H1 (cell line): ENCODE results near the gene STARD13. TPM values are rescaled to one million over a fixed set of nuclear protein-coding genes. Genes with fewer than 3 reads are reported as not detected.

Source experiments
- CTCF ChIA-PET: fragments of 300-600 bp; sonication (Branson Sonifier 250); formaldehyde crosslinking; loops from one replicate; lab custom pipeline; 2021; ENCODE audit not compliant: partially characterized antibody; lab: Charles Lee
- POLR2A ChIA-PET: fragments of 300-600 bp; sonication (Branson Sonifier 250); formaldehyde crosslinking; loops from one replicate; lab custom pipeline; 2021; ENCODE audit warnings: inconsistent platforms; ENCODE audit not compliant: partially characterized antibody; lab: Charles Lee
- DNase-seq, 2 experiments: peaks; one replicate each; pipeline versions ENCODE4 v3.0.0 to v3.0.0-alpha.2; 2010 to 2022; ENCODE audit warnings: low spot score in 2 of 2, low read depth in 1 of 2, mixed read lengths in 1 of 2
- FAIRE-seq: peaks from 2 replicates; lab custom pipeline; 2011; peaks lifted over from hg19 to GRCh38; lab: Jason Lieb, UNC
- H2AFZ ChIP-seq: 2 replicates; pipeline ENCODE4 v1.8.1; 2012; ENCODE audit warnings: low read length, inconsistent platforms
- H2AK5ac ChIP-seq: 2 replicates; pipeline ENCODE4 v1.6.1; 2013; ENCODE audit warnings: low read depth, low read length
- H2BK120ac ChIP-seq: replicated peaks from 2 replicates; pipeline ENCODE3; 2013; ENCODE audit warnings: low read depth, low read length, inconsistent platforms
- H2BK12ac ChIP-seq: 2 replicates; pipeline ENCODE4 v1.6.1; 2013; ENCODE audit warnings: low read depth, low read length
- H2BK15ac ChIP-seq: 2 replicates; pipeline ENCODE4 v1.6.1; 2013; ENCODE audit warnings: low read length
- H2BK20ac ChIP-seq: 2 replicates; pipeline ENCODE4 v1.6.1; 2013; ENCODE audit warnings: low read length
- H2BK5ac ChIP-seq: 2 replicates; pipeline ENCODE4 v1.6.1; 2013; ENCODE audit warnings: low read depth, low read length
- H3K14ac ChIP-seq: 2 replicates; pipeline ENCODE4 v1.6.1; 2013; ENCODE audit warnings: inconsistent platforms; ENCODE audit not compliant: insufficient read length
- H3K18ac ChIP-seq: 2 replicates; pipeline ENCODE4 v1.6.1; 2013; ENCODE audit warnings: low read length; ENCODE audit errors: extremely low read depth
- H3K23ac ChIP-seq: 2 replicates; pipeline ENCODE4 v1.6.1; 2013; ENCODE audit warnings: inconsistent platforms; ENCODE audit not compliant: insufficient read length
- H3K23me2 ChIP-seq: 2 replicates; pipeline ENCODE4 v1.6.1; 2013; ENCODE audit warnings: low read depth, low read length
- H3K27ac ChIP-seq: 2 replicates; pipeline ENCODE4 v1.6.1; 2011; ENCODE audit warnings: low read depth, low read length, inconsistent platforms
- H3K27me3 ChIP-seq, 4 experiments: replicated peaks in 1 of 4; 1 replicate in 1 of 4; 2 replicates in 3 of 4; pipeline versions ENCODE4 v1.6.1 to v1.8.1; 2011 to 2013; ENCODE audit warnings: low read length in 3 of 4, mild to moderate bottlenecking in 3 of 4, inconsistent platforms in 2 of 4, mixed read lengths in 2 of 4, moderate library complexity in 1 of 4; ENCODE audit not compliant: control insufficient read depth in 3 of 4, insufficient read depth in 3 of 4; ENCODE audit errors: extremely low read depth in 1 of 4
- H3K36me3 ChIP-seq, 4 experiments: 2 replicates each; pipeline versions ENCODE4 v1.6.1 to v1.8.1; 2011 to 2013; ENCODE audit warnings: mild to moderate bottlenecking in 4 of 4, low read length in 3 of 4, moderate library complexity in 2 of 4, control low read depth in 1 of 4, inconsistent platforms in 1 of 4; ENCODE audit not compliant: insufficient read depth in 4 of 4, control insufficient read depth in 2 of 4
- H3K4ac ChIP-seq: replicated peaks from 2 replicates; pipeline ENCODE3; 2013; ENCODE audit warnings: low read length, low read depth, mixed read lengths, inconsistent platforms; ENCODE audit not compliant: insufficient read length
- H3K4me1 ChIP-seq, 4 experiments: replicated peaks in 1 of 4; 1 replicate in 1 of 4; 2 replicates in 3 of 4; pipeline versions ENCODE4 v1.6.1 to v1.8.1; 2011 to 2013; ENCODE audit warnings: low read length in 3 of 4, inconsistent platforms in 2 of 4, mixed read lengths in 1 of 4; ENCODE audit not compliant: insufficient read depth in 4 of 4, control insufficient read depth in 3 of 4
- H3K4me2 ChIP-seq, 2 experiments: 2 replicates each; pipeline versions ENCODE4 v1.6.1 to v1.8.1; 2011 to 2013; ENCODE audit warnings: low read depth in 2 of 2, low read length in 2 of 2, control low read depth in 1 of 2, inconsistent platforms in 1 of 2, mild to moderate bottlenecking in 1 of 2; ENCODE audit not compliant: insufficient read depth in 1 of 2
- H3K4me3 ChIP-seq, 4 experiments: fragments of 200-600, 300-600 bp in 1 of 4; sonication (generic), shearing (Covaris generic), sonication (Bioruptor Twin) in 1 of 4; 2 replicates each; pipeline versions ENCODE4 v1.5.1 to v1.8.1; 2011 to 2016; ENCODE audit warnings: low read length in 4 of 4, low read depth in 3 of 4, control low read depth in 2 of 4, inconsistent platforms in 2 of 4, mild to moderate bottlenecking in 2 of 4, mixed read lengths in 1 of 4, moderate library complexity in 1 of 4; ENCODE audit not compliant: insufficient read depth in 2 of 4; ENCODE audit errors: extremely low read depth in 1 of 4
- H3K56ac ChIP-seq: replicated peaks from 2 replicates; pipeline ENCODE3; 2013; ENCODE audit warnings: low read depth, mild to moderate bottlenecking, mixed read lengths, low read length, inconsistent platforms; ENCODE audit not compliant: insufficient read length
- H3K79me1 ChIP-seq: 2 replicates; pipeline ENCODE4 v1.6.1; 2013; ENCODE audit warnings: low read depth, low read length, control low read depth
- H3K79me2 ChIP-seq, 2 experiments: 2 replicates each; pipeline versions ENCODE4 v1.6.1 to v1.8.1; 2012 to 2013; ENCODE audit warnings: low read length in 2 of 2, mild to moderate bottlenecking in 2 of 2, inconsistent platforms in 1 of 2; ENCODE audit not compliant: insufficient read depth in 2 of 2, control insufficient read depth in 1 of 2
- H3K9ac ChIP-seq, 4 experiments: replicated peaks in 1 of 4; 1 replicate in 1 of 4; 2 replicates in 3 of 4; pipeline versions ENCODE4 v1.6.1 to v1.8.1; 2011 to 2013; ENCODE audit warnings: low read depth in 3 of 4, low read length in 3 of 4, control low read depth in 2 of 4, mild to moderate bottlenecking in 2 of 4, moderate library complexity in 2 of 4, inconsistent platforms in 1 of 4; ENCODE audit errors: extremely low read depth in 1 of 4
- H3K9me3 ChIP-seq, 2 experiments: 2 replicates each; pipeline versions ENCODE4 v1.6.1 to v1.8.1; 2012 to 2013; ENCODE audit warnings: mild to moderate bottlenecking in 2 of 2, moderate library complexity in 2 of 2, control low read depth in 1 of 2, inconsistent platforms in 1 of 2, low read depth in 1 of 2, low read length in 1 of 2, mixed read lengths in 1 of 2; ENCODE audit not compliant: insufficient read depth in 2 of 2
- H4K20me1 ChIP-seq, 2 experiments: replicated peaks in 1 of 2; 2 replicates each; pipeline versions ENCODE3 to v1.8.1; 2011 to 2013; ENCODE audit warnings: inconsistent platforms in 2 of 2, low read length in 2 of 2, mild to moderate bottlenecking in 1 of 2; ENCODE audit not compliant: insufficient read depth in 2 of 2, control insufficient read depth in 1 of 2
- H4K5ac ChIP-seq: 2 replicates; pipeline ENCODE4 v1.6.1; 2013; ENCODE audit warnings: low read length, low read depth, mixed read lengths, inconsistent platforms; ENCODE audit not compliant: insufficient read length
- H4K8ac ChIP-seq: 2 replicates; pipeline ENCODE4 v1.8.0; 2013; ENCODE audit warnings: mild to moderate bottlenecking, moderate library complexity, low read length, inconsistent platforms; ENCODE audit not compliant: insufficient read depth; ENCODE audit errors: extremely low read depth
- H4K91ac ChIP-seq: replicated peaks from 2 replicates; pipeline ENCODE3; 2013; ENCODE audit warnings: low read length, mixed read lengths, inconsistent platforms; ENCODE audit not compliant: insufficient read length
- CHD1 ChIP-seq: IDR thresholded peaks from 2 replicates; pipeline ENCODE4 v1.6.1; 2012; ENCODE audit warnings: low read depth, low read length, improper control_type of control experiment
- CREB1 ChIP-seq: IDR thresholded peaks from 2 replicates; pipeline ENCODE4 v1.6.1; 2012; ENCODE audit warnings: inconsistent platforms
- CTBP2 ChIP-seq: IDR thresholded peaks from 2 replicates; pipeline ENCODE4 v1.7.0; 2011; ENCODE audit warnings: borderline replicate concordance, mild to moderate bottlenecking, moderate library complexity, mixed read lengths, low read length; ENCODE audit not compliant: insufficient read depth, insufficient read length
- JUN ChIP-seq: IDR thresholded peaks from 2 replicates; pipeline ENCODE4 v1.6.1; 2011; ENCODE audit warnings: low read depth, mild to moderate bottlenecking, improper control_type of control experiment, low read length
- NANOG ChIP-seq: IDR thresholded peaks from 2 replicates; pipeline ENCODE4 v1.6.1; 2011; ENCODE audit warnings: low read length, low read depth, mild to moderate bottlenecking, inconsistent platforms; ENCODE audit not compliant: insufficient read depth, poor library complexity, severe bottlenecking
- PHF8 ChIP-seq: fragments of 200-600 bp; sonication (generic); conservative IDR thresholded peaks from 2 replicates; pipeline ENCODE4 v1.7.1; 2012; ENCODE audit warnings: low read depth, mild to moderate bottlenecking, inconsistent platforms, low read length, moderate library complexity
- POLR2AphosphoS5 ChIP-seq: IDR thresholded peaks from 2 replicates; pipeline ENCODE4 v1.6.1; 2011; ENCODE audit warnings: low read depth, low read length
- RNF2 ChIP-seq: fragments of 200-900, 300-1000 bp; sonication (generic); IDR thresholded peaks from 2 replicates; pipeline ENCODE4 v1.7.1; 2016; ENCODE audit warnings: borderline replicate concordance, low read depth, mild to moderate bottlenecking, antibody characterized with exemption, low read length; ENCODE audit not compliant: poor library complexity, severe bottlenecking; ENCODE audit errors: missing control alignments
- SIN3A ChIP-seq, 2 experiments: IDR thresholded peaks in 1 of 2; conservative IDR thresholded peaks in 1 of 2; 2 replicates each; pipeline ENCODE4 v1.6.1; 2011 to 2012; ENCODE audit warnings: low read length in 2 of 2, improper control_type of control experiment in 1 of 2, low read depth in 1 of 2, mild to moderate bottlenecking in 1 of 2
- SIX5 ChIP-seq: IDR thresholded peaks from 2 replicates; pipeline ENCODE4 v1.6.1; 2011; ENCODE audit warnings: mild to moderate bottlenecking, low read depth, low read length
- SRF ChIP-seq: IDR thresholded peaks from 2 replicates; pipeline ENCODE4 v1.6.1; 2011; ENCODE audit warnings: mild to moderate bottlenecking, low read depth, low read length, moderate library complexity
- SUZ12 ChIP-seq: fragments of 200-600 bp; sonication (generic); IDR thresholded peaks from 2 replicates; pipeline ENCODE4 v1.6.1; 2012; ENCODE audit warnings: mild to moderate bottlenecking, inconsistent platforms, low read length, moderate library complexity, mixed read lengths
- WGBS, 2 experiments: shearing (Covaris generic) in 1 of 2; methylation state at CpG; one replicate each; pipeline versions ENCODE4 v1.1.6 to v1.1.7; 2013 to 2015; ENCODE audit warnings: low lambda C conversion rate in 2 of 2, mixed read lengths in 2 of 2, inconsistent platforms in 1 of 2, low coverage in 1 of 2, missing lambda C conversion rate in 1 of 2; ENCODE audit not compliant: insufficient replicate concordance in 2 of 2, insufficient coverage in 1 of 2, insufficient read length in 1 of 2; ENCODE audit errors: extremely low coverage in 1 of 2, missing lambda C conversion rate in 1 of 2; 5-methylcytosine and 5-hydroxymethylcytosine counted together
- polyA plus RNA-seq, 7 experiments: library from polyadenylated mRNA; depleted of rRNA in 3 of 7; stranded (reverse) in 5 of 7; unstranded in 2 of 7; fragments of >200 nt in 5 of 7; fragments of 200-250 nt in 2 of 7; gene quantifications; 1 replicate in 5 of 7; 2 replicates in 1 of 7; 4 replicates in 1 of 7; pipeline versions ENCODE4 v1.2.1 to v1.2.3, GENCODE V29; 2011 to 2013; ENCODE audit warnings: missing spikeins in 2 of 7, mixed read lengths in 2 of 7
- total RNA-seq: library from RNA; stranded (reverse); fragmentation: NEBNext Ultra II Directional; extraction: Animal tissue kit (Norgen Biotek cat#: 25700); gene quantifications from 2 replicates; pipeline ENCODE4 v1.2.1, GENCODE V29; 2021

Gene STARD13
- total and polyA plus RNA-seq, 2 of the 8 experiments (the other 6 are each of a cell fraction or from before 2014, with no cell fraction given) = 0.82 to 2.9 TPM

- no peaks in the 10 kb centered on the region for H3K36me3 ChIP-seq
- TF ChIP-seq SIX5 (no peak), SUZ12 (no peak), POLR2AphosphoS5 (no peak), CTBP2 (no peak), SIN3A (conservative IDR thresholded peaks at IDR 0.05 in 1 of 2, IDR thresholded peaks at IDR 0.05 in 1 of 2; ENCODE audit: low read depth in 1 of 2, low read length in 2 of 2) (no peak), CHD1 (no peak), CREB1 (no peak), RNF2 (no peak), NANOG (no peak), JUN (no peak), PHF8 (no peak), SRF (no peak)
Observed at GRCh38 chr13:33114146-33114545, 171.4 kb downstream of the STARD13 start.

More at GRCh38 chr13:33114146-33114545, 171.4 kb downstream of the STARD13 start:
- Histone ChIP-seq H2AK5ac (no peak overlapping the region), H3K27me3 (no peaks in the 10 kb centered on the region), H3K9ac (no peak overlapping the region), H3K4me1 (no peaks in the 10 kb centered on the region), H3K79me2 (no peaks in the 10 kb centered on the region; a peak in 1 of 4 replicates), H3K4ac (no peak overlapping the region), H4K5ac (no peak overlapping the region), H4K20me1 (no peaks in the 10 kb centered on the region), H4K8ac (no peak overlapping the region), H3K4me3 (no peak overlapping the region), H3K79me1 (no peaks in the 10 kb centered on the region), H2BK5ac (no peak overlapping the region), H2BK120ac (no peak overlapping the region), H3K14ac (no peak overlapping the region), H3K4me2 (no peak overlapping the region), H3K9me3 (no peaks in the 10 kb centered on the region), H2BK15ac (no peak overlapping the region), H2AFZ (no peak overlapping the region), H3K23me2 (no peaks in the 10 kb centered on the region), H4K91ac (no peak overlapping the region), H3K27ac (no peak overlapping the region), H3K18ac (no peak overlapping the region), H3K56ac (no peak overlapping the region), H3K23ac (no peak overlapping the region), H2BK20ac (no peak overlapping the region), H2BK12ac (no peak overlapping the region)
- ChIA-PET POLR2A (no interaction called here), CTCF (no interaction called here)
- FAIRE-seq (no peak), DNase-seq (no peak)
- 86% methylated on average over 5 of the region's 5 CpGs; no CpG with 5 or more reads in 1 of the 2 experiments for WGBS, 2 experiments
